Chondrocyte (in vitro differentiated cells): ENCODE data around the gene FAM240B. TPM values are rescaled to one million over a fixed set of nuclear protein-coding genes. Genes with fewer than 3 reads are reported as not detected.

Experiments used
- DNase-seq: peaks from one replicate; pipeline ENCODE4 v3.0.0; 2021; ENCODE audit warnings: mixed read lengths, low spot score
- H3K27ac Mint-ChIP-seq: one replicate; pipeline ENCODE4 v1.8.0; 2021; ENCODE audit warnings: mild to moderate bottlenecking, moderate library complexity, mixed read lengths; ENCODE audit not compliant: unreplicated experiment
- H3K27me3 Mint-ChIP-seq: 2 replicates; pipeline ENCODE4 v1.8.0; 2021; ENCODE audit warnings: low read depth, mixed read lengths
- H3K36me3 Mint-ChIP-seq: 2 replicates; pipeline ENCODE4 v1.8.0; 2021; ENCODE audit warnings: low read depth, mixed read lengths
- H3K4me1 Mint-ChIP-seq: 2 replicates; pipeline ENCODE4 v1.8.0; 2021; ENCODE audit warnings: low read depth, mild to moderate bottlenecking, mixed read lengths
- H3K4me3 Mint-ChIP-seq: one replicate; pipeline ENCODE4 v1.8.0; 2021; ENCODE audit warnings: mild to moderate bottlenecking, moderate library complexity, mixed read lengths; ENCODE audit not compliant: unreplicated experiment
- H3K9me3 Mint-ChIP-seq: 2 replicates; pipeline ENCODE4 v1.8.0; 2021; ENCODE audit warnings: low read depth, mixed read lengths
- total RNA-seq: library from RNA; stranded (reverse); gene quantifications from 3 replicates; pipeline ENCODE4 v1.2.1, GENCODE V29; 2021
- TF ChIP-seq, protein P1 (sequence below): fragments of 200-600 bp; sonication (generic); IDR thresholded peaks from 2 replicates; pipeline ENCODE4 v1.5.0; 2021; ENCODE audit warnings: antibody characterized with exemption, mild to moderate bottlenecking, moderate library complexity

FAM240B gene
- total RNA-seq, 1 donor from 2014 or later = not detected

DNA sequence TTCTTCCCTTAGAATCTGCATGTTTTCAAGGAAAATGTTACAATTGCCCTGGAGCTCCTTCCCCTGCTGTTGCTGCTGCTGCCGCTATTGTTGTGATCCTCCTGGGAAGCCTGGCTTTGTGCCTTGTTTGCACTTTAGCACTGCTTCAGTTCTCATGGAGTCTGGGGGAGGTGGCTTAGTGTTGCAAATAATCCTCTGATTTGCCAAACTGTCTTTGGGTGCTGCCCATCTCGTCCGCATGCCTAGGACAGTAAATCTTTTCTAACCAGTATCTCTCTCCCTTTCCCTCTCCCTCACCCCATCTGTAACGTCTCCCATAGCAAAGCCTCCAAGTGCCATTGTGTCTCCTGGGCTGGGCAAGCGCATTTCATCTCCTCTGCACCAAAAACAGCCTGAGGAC lies 30.3 kb downstream of the FAM240B start:
- H3K27ac Mint-ChIP-seq = peak overlapping the region; percentile 19
- no peak for DNase-seq
- peaks cover 29% of the 10 kb centered on the region for H3K4me1 Mint-ChIP-seq
- no peaks in the 10 kb centered on the region for H3K9me3 Mint-ChIP-seq
- H3K36me3 Mint-ChIP-seq = no peaks in the 10 kb centered on the region
- H3K27me3 Mint-ChIP-seq = no peaks in the 10 kb centered on the region
- no peak overlapping the region for H3K4me3 Mint-ChIP-seq
- TF ChIP-seq, protein P1, sequence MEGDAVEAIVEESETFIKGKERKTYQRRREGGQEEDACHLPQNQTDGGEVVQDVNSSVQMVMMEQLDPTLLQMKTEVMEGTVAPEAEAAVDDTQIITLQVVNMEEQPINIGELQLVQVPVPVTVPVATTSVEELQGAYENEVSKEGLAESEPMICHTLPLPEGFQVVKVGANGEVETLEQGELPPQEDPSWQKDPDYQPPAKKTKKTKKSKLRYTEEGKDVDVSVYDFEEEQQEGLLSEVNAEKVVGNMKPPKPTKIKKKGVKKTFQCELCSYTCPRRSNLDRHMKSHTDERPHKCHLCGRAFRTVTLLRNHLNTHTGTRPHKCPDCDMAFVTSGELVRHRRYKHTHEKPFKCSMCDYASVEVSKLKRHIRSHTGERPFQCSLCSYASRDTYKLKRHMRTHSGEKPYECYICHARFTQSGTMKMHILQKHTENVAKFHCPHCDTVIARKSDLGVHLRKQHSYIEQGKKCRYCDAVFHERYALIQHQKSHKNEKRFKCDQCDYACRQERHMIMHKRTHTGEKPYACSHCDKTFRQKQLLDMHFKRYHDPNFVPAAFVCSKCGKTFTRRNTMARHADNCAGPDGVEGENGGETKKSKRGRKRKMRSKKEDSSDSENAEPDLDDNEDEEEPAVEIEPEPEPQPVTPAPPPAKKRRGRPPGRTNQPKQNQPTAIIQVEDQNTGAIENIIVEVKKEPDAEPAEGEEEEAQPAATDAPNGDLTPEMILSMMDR = no peak

DNA sequence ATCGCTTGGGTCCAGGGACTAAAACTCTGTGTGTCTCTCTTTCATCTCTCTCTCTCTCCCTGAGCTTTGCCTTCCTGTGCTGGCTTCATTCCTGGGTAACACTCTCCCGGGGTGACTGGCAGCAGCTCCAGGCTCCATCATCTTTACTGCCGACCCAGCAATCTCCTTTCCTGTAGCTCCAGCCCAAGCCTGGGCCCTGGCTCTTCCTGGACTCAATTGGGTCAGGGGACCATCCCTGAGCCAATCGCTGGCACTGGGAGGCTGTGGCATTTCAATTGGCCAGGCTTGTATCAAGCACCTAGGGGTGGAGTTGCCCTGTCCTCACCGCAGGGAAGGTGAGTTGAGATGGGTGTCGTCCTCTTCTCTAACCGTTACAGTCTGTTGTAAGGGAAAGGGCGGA lies 31.9 kb downstream of the FAM240B start:
- DNase-seq = no peak
- no peaks in the 10 kb centered on the region for H3K36me3 Mint-ChIP-seq
- peak overlapping the region; percentile 44 for H3K4me3 Mint-ChIP-seq
- TF ChIP-seq, protein P1 = no peak
- no peak overlapping the region for H3K27ac Mint-ChIP-seq
- H3K27me3 Mint-ChIP-seq = no peaks in the 10 kb centered on the region
- peaks cover 34% of the 10 kb centered on the region for H3K4me1 Mint-ChIP-seq
- no peaks in the 10 kb centered on the region for H3K9me3 Mint-ChIP-seq

DNA sequence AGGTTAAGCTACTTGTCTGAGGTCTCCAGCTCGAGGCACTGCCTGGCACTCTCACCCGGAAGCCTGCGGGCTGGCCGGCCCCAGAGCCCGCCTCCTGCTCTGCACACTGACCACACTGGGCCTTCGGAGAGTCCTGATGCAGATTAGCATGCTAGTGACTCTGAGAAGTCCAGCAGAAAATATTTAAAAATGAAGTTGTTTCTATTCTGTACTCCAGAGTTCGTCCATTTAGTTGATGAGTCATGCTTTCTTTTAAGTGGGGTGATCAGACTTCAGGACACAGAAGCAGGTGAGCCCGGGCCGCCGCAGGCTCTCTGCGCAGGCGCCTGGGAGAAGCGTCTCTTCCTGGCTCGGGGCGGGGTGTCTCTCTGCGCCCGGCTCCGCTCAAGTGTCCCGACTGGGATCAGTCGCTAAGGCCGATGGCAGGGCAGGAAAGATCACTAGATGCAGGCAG lies 32.5 kb downstream of the FAM240B start:
- H3K36me3 Mint-ChIP-seq = no peaks in the 10 kb centered on the region
- no peak for DNase-seq
- H3K9me3 Mint-ChIP-seq = no peaks in the 10 kb centered on the region
- peaks cover 40% of the 10 kb centered on the region for H3K4me1 Mint-ChIP-seq
- no peaks in the 10 kb centered on the region for H3K27me3 Mint-ChIP-seq
- TF ChIP-seq, protein P1 = no peak
- H3K4me3 Mint-ChIP-seq = peak overlapping the region; percentile 44
- H3K27ac Mint-ChIP-seq = no peak overlapping the region

DNA sequence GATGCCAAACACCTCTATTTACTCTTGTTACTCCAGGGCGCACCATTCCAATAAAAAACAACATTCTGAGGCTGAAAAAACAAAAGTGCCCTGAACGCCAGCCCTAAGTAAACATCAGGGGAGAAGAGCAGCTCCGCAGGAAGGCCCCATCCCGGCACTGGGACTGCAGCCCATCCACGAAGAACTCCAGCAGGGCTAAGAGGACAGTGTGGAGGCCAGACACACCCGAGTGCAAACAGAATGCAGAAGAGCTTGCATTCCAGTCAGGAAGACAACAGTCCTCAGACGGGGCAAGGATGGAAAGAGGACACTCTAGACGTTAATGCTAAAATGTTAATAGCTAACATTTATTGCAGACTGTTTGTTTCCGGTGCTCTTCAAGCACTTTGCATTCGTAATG lies 33.0 kb downstream of the FAM240B start:
- no peaks in the 10 kb centered on the region for H3K27me3 Mint-ChIP-seq
- H3K36me3 Mint-ChIP-seq = no peaks in the 10 kb centered on the region
- H3K9me3 Mint-ChIP-seq = no peaks in the 10 kb centered on the region
- H3K4me3 Mint-ChIP-seq = no peak overlapping the region
- DNase-seq = no peak
- H3K27ac Mint-ChIP-seq = no peak overlapping the region
- TF ChIP-seq, protein P1 = no peak
- H3K4me1 Mint-ChIP-seq = peaks cover 45% of the 10 kb centered on the region

DNA sequence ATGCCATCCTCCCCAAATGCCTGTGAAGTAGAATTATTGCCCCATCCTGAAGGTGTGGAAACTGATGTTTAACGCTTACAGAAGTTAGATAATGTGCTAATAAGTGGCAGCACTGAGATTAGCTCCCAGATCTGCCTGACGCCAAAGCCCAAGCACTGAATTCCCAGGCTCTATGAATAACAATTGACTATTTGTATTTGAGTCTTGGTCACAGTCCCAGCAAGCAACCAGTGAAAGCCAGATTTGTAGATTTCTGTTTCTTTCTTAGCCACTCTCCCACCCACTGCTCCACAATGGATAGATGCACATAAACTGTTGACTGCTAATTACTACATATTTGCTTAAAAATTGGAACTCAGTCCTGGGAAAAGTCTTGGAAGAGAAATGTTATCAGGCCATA lies 34.4 kb downstream of the FAM240B start:
- TF ChIP-seq, protein P1 = no peak

More for the DNA sequence above, 34.4 kb downstream of the FAM240B start:
- peaks cover 55% of the 10 kb centered on the region for H3K4me1 Mint-ChIP-seq
- H3K27ac Mint-ChIP-seq = no peak overlapping the region
- no peak for DNase-seq
- no peaks in the 10 kb centered on the region for H3K27me3 Mint-ChIP-seq
- H3K36me3 Mint-ChIP-seq = no peaks in the 10 kb centered on the region
- no peaks in the 10 kb centered on the region for H3K9me3 Mint-ChIP-seq
- H3K4me3 Mint-ChIP-seq = no peak overlapping the region
